Stomach (tissue), 9 donors: ENCODE data around the gene SEMA4A. TPM values are rescaled to one million over a fixed set of nuclear protein-coding genes. Genes with fewer than 3 reads are reported as not detected.

Experiments used
- DNase-seq, 2 donors: peaks; one replicate each; pipeline versions ENCODE4 v3.0.0 to v3.0.0-alpha.2; 2013 to 2019
- H3K27ac ChIP-seq, 5 donors: fragments of 200-600 bp in 4 of 5; sonication (generic) in 4 of 5; one replicate each; pipeline ENCODE4 v1.5.1; 2013 to 2019; ENCODE audit warnings: mild to moderate bottlenecking in 1 of 5, moderate library complexity in 1 of 5
- H3K27me3 ChIP-seq, 3 donors: fragments of 200-600 bp; sonication (generic); one replicate each; pipeline ENCODE4 v1.5.1; 2017 to 2019; ENCODE audit warnings: mixed run types in 1 of 3
- H3K36me3 ChIP-seq, 4 donors: fragments of 200-600 bp; sonication (generic); 1 replicate in 3 of 4; 2 replicates in 1 of 4; pipeline ENCODE4 v1.5.1; 2016 to 2019
- H3K4me1 ChIP-seq, 4 donors: fragments of 200-600 bp; sonication (generic); one replicate each; pipeline ENCODE4 v1.5.1; 2016 to 2019
- H3K4me3 ChIP-seq, 4 donors: fragments of 200-600 bp; sonication (generic) in 3 of 4; one replicate each; pipeline ENCODE4 v1.5.1; 2016 to 2019; ENCODE audit warnings: mild to moderate bottlenecking in 1 of 4
- H3K9me3 ChIP-seq, 4 donors: fragments of 200-600 bp; sonication (generic); one replicate each; pipeline ENCODE4 v1.5.1; 2016 to 2019
- EP300 ChIP-seq: sonication (generic); formaldehyde crosslinking; IDR thresholded peaks from one replicate; pipeline ENCODE4 v1.6.1; 2017; ENCODE audit warnings: antibody characterized with exemption
- POLR2A ChIP-seq, 4 donors: fragments of 450-650 bp; IDR thresholded peaks; one replicate each; pipeline ENCODE4 v1.6.1; 2016; ENCODE audit warnings: antibody characterized with exemption in 4 of 4, control low read depth in 2 of 4, mild to moderate bottlenecking in 1 of 4, moderate library complexity in 1 of 4
- POLR2AphosphoS5 ChIP-seq, 3 donors: sonication (generic); formaldehyde crosslinking; IDR thresholded peaks; one replicate each; pipeline ENCODE4 v1.6.1; 2016; ENCODE audit warnings: antibody characterized with exemption in 3 of 3
- WGBS, 5 donors: extraction: QIAGEN DNeasy Blood & Tissue Kit in 3 of 5; methylation state at CpG; one replicate each; pipeline versions ENCODE4 v1.1.5 to v1.1.7; 2013 to 2018; 5-methylcytosine and 5-hydroxymethylcytosine counted together
- intact Hi-C: fragments of 100-400 bp; cut with DNase I; formaldehyde crosslinking; loops from one replicate; pipeline ENCODE4 v1.15.1; 2023; ENCODE audit warnings: low total_unique reads
- polyA plus RNA-seq, 3 donors: library from polyadenylated mRNA; stranded (reverse); fragments of 200-250 nt; gene quantifications; one replicate each; pipeline ENCODE4 v1.2.3, GENCODE V29; 2013
- small RNA-seq, 4 donors: library from RNA; depleted of rRNA; stranded (forward); fragments of <200 nt; gene quantifications; one replicate each; pipeline ENCODE3, GENCODE V24; 2016
- total RNA-seq, 5 donors: library from RNA; depleted of rRNA; stranded (reverse); fragments of >200 nt; gene quantifications; one replicate each; pipeline versions ENCODE4 v1.1.0 to v1.2.3, GENCODE V29; 2014 to 2016
- TF ChIP-seq, protein P1 (sequence below), 7 experiments: fragments of 450-650 bp in 4 of 7; fragments of 200-600 bp in 3 of 7; sonication (generic) in 3 of 7; IDR thresholded peaks; one replicate each; pipeline ENCODE4 v1.5.1; 2016 to 2019; ENCODE audit warnings: antibody characterized with exemption in 7 of 7, control low read depth in 2 of 7, mild to moderate bottlenecking in 1 of 7
- donor health status: healthy with polysubstance abuse.
- donor health status: Bipolar disorder and iron deficiency.
- donor health status: healthy.

The SEMA4A gene
- total and polyA plus RNA-seq, 8 donors: 2.6 to 23.3 (median 6.8) TPM

DNA sequence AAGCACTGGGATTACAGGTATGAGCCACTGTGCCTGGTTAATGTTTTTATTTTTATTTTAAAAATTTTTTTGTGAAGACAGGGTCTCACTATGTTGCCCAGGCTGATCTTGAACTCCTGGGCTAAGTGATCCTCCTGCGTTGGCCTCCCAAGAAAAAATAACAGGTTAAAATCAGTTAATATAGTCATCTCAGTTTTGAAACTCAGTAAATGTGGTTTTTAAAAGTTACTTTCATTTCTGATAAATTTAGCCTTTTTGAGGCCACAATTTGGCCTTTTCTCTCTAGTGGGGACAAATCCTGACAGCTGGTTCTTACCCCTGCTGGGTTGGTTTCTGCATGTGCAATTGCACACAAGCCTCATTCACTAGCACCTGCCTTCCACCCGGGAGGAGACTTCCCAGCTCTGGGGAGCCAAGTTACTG, 72.7 kb downstream of the SEMA4A start:
- Histone ChIP-seq H3K27me3 (no peaks in the 10 kb centered on the region), H3K36me3 (peaks cover 32 to 79% (median 75%) of the 10 kb centered on the region in 4 donors), H3K9me3 (no peaks in the 10 kb centered on the region), H3K27ac (peak overlapping the region in 2 of 5 donors; percentile 5 to 15), H3K4me3 (no peak overlapping the region), H3K4me1 (peaks cover 0 to 25% (median 10%) of the 10 kb centered on the region in 4 donors)
- 73 to 81% (median 76%) methylated on average over 2 of the region's 2 CpGs for WGBS, 5 donors
- TF ChIP-seq POLR2A (IDR thresholded peaks at IDR 0.05) (no peak), EP300 (no peak), POLR2AphosphoS5 (IDR thresholded peaks at IDR 0.05) (no peak)
- TF ChIP-seq, protein P1, sequence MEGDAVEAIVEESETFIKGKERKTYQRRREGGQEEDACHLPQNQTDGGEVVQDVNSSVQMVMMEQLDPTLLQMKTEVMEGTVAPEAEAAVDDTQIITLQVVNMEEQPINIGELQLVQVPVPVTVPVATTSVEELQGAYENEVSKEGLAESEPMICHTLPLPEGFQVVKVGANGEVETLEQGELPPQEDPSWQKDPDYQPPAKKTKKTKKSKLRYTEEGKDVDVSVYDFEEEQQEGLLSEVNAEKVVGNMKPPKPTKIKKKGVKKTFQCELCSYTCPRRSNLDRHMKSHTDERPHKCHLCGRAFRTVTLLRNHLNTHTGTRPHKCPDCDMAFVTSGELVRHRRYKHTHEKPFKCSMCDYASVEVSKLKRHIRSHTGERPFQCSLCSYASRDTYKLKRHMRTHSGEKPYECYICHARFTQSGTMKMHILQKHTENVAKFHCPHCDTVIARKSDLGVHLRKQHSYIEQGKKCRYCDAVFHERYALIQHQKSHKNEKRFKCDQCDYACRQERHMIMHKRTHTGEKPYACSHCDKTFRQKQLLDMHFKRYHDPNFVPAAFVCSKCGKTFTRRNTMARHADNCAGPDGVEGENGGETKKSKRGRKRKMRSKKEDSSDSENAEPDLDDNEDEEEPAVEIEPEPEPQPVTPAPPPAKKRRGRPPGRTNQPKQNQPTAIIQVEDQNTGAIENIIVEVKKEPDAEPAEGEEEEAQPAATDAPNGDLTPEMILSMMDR (IDR thresholded peaks at IDR 0.05): no peak
- intact Hi-C loops: loop anchor here (5.0 kb wide), 2 partner anchors 84 to 134 kb away; no protein-coding TSS in a partner anchor
- no peak for DNase-seq

DNA sequence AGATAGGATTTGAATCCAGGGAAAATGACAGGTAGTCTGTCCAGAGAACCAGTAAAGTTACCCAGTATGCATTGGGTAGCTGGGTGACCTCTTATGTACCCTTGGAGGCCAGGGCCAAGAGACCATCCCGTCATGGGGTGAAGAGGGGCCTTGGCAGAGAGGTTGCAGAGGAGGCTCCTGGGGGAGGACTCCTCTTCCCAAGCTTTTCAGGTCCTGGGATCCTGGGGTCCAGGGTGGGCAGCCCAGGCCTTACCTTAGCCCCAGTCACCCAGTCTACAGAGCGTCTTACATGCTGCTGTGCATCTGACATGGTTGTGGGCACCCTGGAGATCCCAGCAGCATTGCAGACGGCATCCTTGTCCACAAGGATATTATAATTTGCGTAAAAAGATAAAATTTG, 73.4 kb downstream of the SEMA4A start:
- WGBS, 5 donors: 83 to 92% (median 88%) methylated on average over 4 of the region's 4 CpGs
- no peaks in the 10 kb centered on the region for H3K9me3 ChIP-seq
- peaks cover 27 to 72% (median 72%) of the 10 kb centered on the region in 4 donors for H3K36me3 ChIP-seq
- no peak overlapping the region for H3K4me3 ChIP-seq
- intact Hi-C loops: loop anchor here (5.0 kb wide), 2 partner anchors 84 to 134 kb away; no protein-coding TSS in a partner anchor
- H3K27me3 ChIP-seq: no peaks in the 10 kb centered on the region
- peak overlapping the region in 1 of 5 donors; percentile 5 for H3K27ac ChIP-seq
- H3K4me1 ChIP-seq: peaks cover 0 to 25% (median 10%) of the 10 kb centered on the region in 4 donors
- no peak for TF ChIP-seq EP300
- no peak for TF ChIP-seq POLR2AphosphoS5 (IDR thresholded peaks at IDR 0.05)
- TF ChIP-seq, protein P1 (IDR thresholded peaks at IDR 0.05): no peak
- no peak for TF ChIP-seq POLR2A (IDR thresholded peaks at IDR 0.05)
- no peak for DNase-seq

Small RNA genes within 50 kb of the gene (small RNA-seq; reads per million reads assigned to genes)
- gene RF00568: 0 reads per million in 4 donors

Other genes starting within 250 kb of the SEMA4A start
- gene RIT1, start 242.2 kb upstream of the SEMA4A start, total RNA-seq: 100 to 1,000 TPM in 1 of 5 donors, 10 to 100 TPM in 3, not detected in 1; 23.9 to 108 (median 48.2) TPM
- 10 to 100 TPM; 13.1 to 14.1 (median 13.8) TPM for gene RIT1, start 242.2 kb upstream of the SEMA4A start, polyA plus RNA-seq
- gene KHDC4, start 219.2 kb upstream of the SEMA4A start, total RNA-seq: 100 to 1,000 TPM in 2 of 5 donors, 10 to 100 TPM in 3; 49.2 to 126 (median 78.4) TPM
- gene KHDC4, start 219.2 kb upstream of the SEMA4A start, polyA plus RNA-seq: 10 to 100 TPM in 1 of 3 donors, 1 to 10 TPM in 2; 4.9 to 26.1 (median 9.3) TPM
- gene RXFP4, start 211.9 kb upstream of the SEMA4A start, total RNA-seq: 10 to 100 TPM in 1 of 5 donors, not detected in 4; 50.4 TPM
- gene RXFP4, start 211.9 kb upstream of the SEMA4A start, polyA plus RNA-seq: not detected
- gene ARHGEF2, start 175.0 kb upstream of the SEMA4A start, total RNA-seq: 100 to 1,000 TPM in 3 of 5 donors, 10 to 100 TPM in 2; 34.8 to 376 (median 180) TPM
- gene ARHGEF2, start 175.0 kb upstream of the SEMA4A start, polyA plus RNA-seq: 10 to 100 TPM; 20.4 to 27.6 (median 24.7) TPM
- gene SSR2, start 132.6 kb upstream of the SEMA4A start, total RNA-seq: 100 to 1,000 TPM in 4 of 5 donors, 10 to 100 TPM in 1; 67.1 to 354 (median 216) TPM
- 100 to 1,000 TPM; 223 to 309 (median 242) TPM for gene SSR2, start 132.6 kb upstream of the SEMA4A start, polyA plus RNA-seq
- gene UBQLN4, start 99.8 kb upstream of the SEMA4A start, total RNA-seq: 10 to 100 TPM in 3 of 5 donors, 1 to 10 TPM in 2; 6.4 to 41.1 (median 14.0) TPM
- 10 to 100 TPM; 17.3 to 25.5 (median 20.6) TPM for gene UBQLN4, start 99.8 kb upstream of the SEMA4A start, polyA plus RNA-seq
- gene LAMTOR2, start 98.8 kb upstream of the SEMA4A start, total RNA-seq: 10 to 100 TPM in 3 of 5 donors, 1 to 10 TPM in 1, not detected in 1; 7.0 to 40.6 (median 21.4) TPM
- gene LAMTOR2, start 98.8 kb upstream of the SEMA4A start, polyA plus RNA-seq: 100 to 1,000 TPM; 123 to 170 (median 158) TPM
- gene RAB25, start 92.4 kb upstream of the SEMA4A start, total RNA-seq: 100 to 1,000 TPM in 3 of 5 donors, 10 to 100 TPM in 2; 36.7 to 249 (median 216) TPM
- gene RAB25, start 92.4 kb upstream of the SEMA4A start, polyA plus RNA-seq: 100 to 1,000 TPM; 126 to 267 (median 168) TPM
- 10 to 100 TPM in 1 of 5 donors, 1 to 10 TPM in 2, not detected in 2; 1.5 to 11.0 (median 1.6) TPM for gene MEX3A, start 71.1 kb upstream of the SEMA4A start, total RNA-seq
- gene MEX3A, start 71.1 kb upstream of the SEMA4A start, polyA plus RNA-seq: 1 to 10 TPM in 1 of 3 donors, under 1 TPM in 1, not detected in 1; 0.25 to 1.1 TPM
- gene LMNA, start 38.9 kb upstream of the SEMA4A start, total RNA-seq: 100 to 1,000 TPM in 4 of 5 donors, 10 to 100 TPM in 1; 53.1 to 630 (median 318) TPM
- 100 to 1,000 TPM; 108 to 201 (median 132) TPM for gene LMNA, start 38.9 kb upstream of the SEMA4A start, polyA plus RNA-seq
- gene SLC25A44, start 40.5 kb downstream of the SEMA4A start, total RNA-seq: 1 to 10 TPM; 4.9 to 9.9 (median 7.2) TPM
- 1 to 10 TPM; 5.4 to 9.0 (median 6.8) TPM for gene SLC25A44, start 40.5 kb downstream of the SEMA4A start, polyA plus RNA-seq
- gene PMF1, start 59.4 kb downstream of the SEMA4A start, total RNA-seq: 10 to 100 TPM in 3 of 5 donors, 1 to 10 TPM in 2; 5.3 to 54.9 (median 15.6) TPM
- gene PMF1, start 59.4 kb downstream of the SEMA4A start, polyA plus RNA-seq: 10 to 100 TPM; 68.7 to 73.5 (median 68.8) TPM
- gene BGLAP, start 88.6 kb downstream of the SEMA4A start, total RNA-seq: not detected
- gene BGLAP, start 88.6 kb downstream of the SEMA4A start, polyA plus RNA-seq: 1 to 10 TPM in 2 of 3 donors, not detected in 1; 1.5 to 1.9 TPM
- 1 to 10 TPM in 2 of 5 donors, under 1 TPM in 1, not detected in 2; 0.43 to 2.9 (median 2.0) TPM for gene PAQR6, start 94.5 kb downstream of the SEMA4A start, total RNA-seq
- 1 to 10 TPM; 1.4 to 4.3 (median 2.0) TPM for gene PAQR6, start 94.5 kb downstream of the SEMA4A start, polyA plus RNA-seq
- gene SMG5, start 129.2 kb downstream of the SEMA4A start, total RNA-seq: 100 to 1,000 TPM in 1 of 5 donors, 10 to 100 TPM in 4; 29.8 to 199 (median 51.6) TPM
- gene SMG5, start 129.2 kb downstream of the SEMA4A start, polyA plus RNA-seq: 10 to 100 TPM; 20.2 to 29.1 (median 22.3) TPM
- 10 to 100 TPM in 2 of 5 donors, 1 to 10 TPM in 2, not detected in 1; 1.1 to 21.4 (median 9.4) TPM for gene TMEM79, start 130.7 kb downstream of the SEMA4A start, total RNA-seq
- gene TMEM79, start 130.7 kb downstream of the SEMA4A start, polyA plus RNA-seq: 10 to 100 TPM in 1 of 3 donors, 1 to 10 TPM in 2; 1.5 to 24.9 (median 2.7) TPM
- 10 to 100 TPM in 4 of 5 donors, 1 to 10 TPM in 1; 1.4 to 92.9 (median 19.7) TPM for gene GLMP, start 142.1 kb downstream of the SEMA4A start, total RNA-seq
- gene GLMP, start 142.1 kb downstream of the SEMA4A start, polyA plus RNA-seq: 10 to 100 TPM; 20.8 to 37.4 (median 35.9) TPM
- not detected for gene VHLL, start 145.7 kb downstream of the SEMA4A start, total RNA-seq
- not detected for gene VHLL, start 145.7 kb downstream of the SEMA4A start, polyA plus RNA-seq
- gene CCT3, start 184.7 kb downstream of the SEMA4A start, total RNA-seq: 100 to 1,000 TPM in 3 of 5 donors, 10 to 100 TPM in 2; 39.1 to 252 (median 124) TPM
- 100 to 1,000 TPM; 110 to 122 (median 115) TPM for gene CCT3, start 184.7 kb downstream of the SEMA4A start, polyA plus RNA-seq
- not detected for gene TSACC, start 184.9 kb downstream of the SEMA4A start, total RNA-seq
- gene TSACC, start 184.9 kb downstream of the SEMA4A start, polyA plus RNA-seq: under 1 TPM in 1 of 3 donors, not detected in 2; 0.98 TPM
- not detected for gene RHBG, start 215.6 kb downstream of the SEMA4A start, total RNA-seq
- under 1 TPM in 1 of 3 donors, not detected in 2; 0.70 TPM for gene RHBG, start 215.6 kb downstream of the SEMA4A start, polyA plus RNA-seq